ENCODE measurements around the gene FCHO2.

- no peak for TF ChIP-seq CTCF (IDR thresholded peaks at IDR 0.05)
- TF ChIP-seq POLR2A (IDR thresholded peaks at IDR 0.05), result no peak
Observed at GRCh38 chr5:73007051-73007450, 51.2 kb downstream of the FCHO2 start.

Measured in body of pancreas (tissue), 4 donors.